Measurements from ENCODE around the gene GZMA.

The GZMA gene

DNA sequence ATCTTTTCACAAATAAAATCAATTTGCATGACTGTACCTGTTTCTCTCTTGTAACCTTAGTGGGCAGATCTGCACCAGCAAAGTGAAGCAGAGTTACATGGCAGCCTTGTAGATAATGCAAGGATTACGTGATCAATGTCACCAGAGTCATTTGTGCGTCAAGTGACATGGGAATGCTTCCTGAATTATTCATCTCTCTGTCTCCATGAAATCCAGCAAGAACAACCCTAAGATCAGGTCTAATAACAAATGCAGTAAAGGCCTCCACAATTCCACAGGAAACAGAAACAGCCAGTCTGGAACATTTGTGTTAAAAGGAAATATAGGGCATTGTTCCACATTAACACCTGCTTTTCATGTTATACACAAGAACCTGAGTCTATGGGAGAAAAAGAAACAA is 7.8 kb downstream of the GZMA start:
- DNase-seq = no peak

DNA sequence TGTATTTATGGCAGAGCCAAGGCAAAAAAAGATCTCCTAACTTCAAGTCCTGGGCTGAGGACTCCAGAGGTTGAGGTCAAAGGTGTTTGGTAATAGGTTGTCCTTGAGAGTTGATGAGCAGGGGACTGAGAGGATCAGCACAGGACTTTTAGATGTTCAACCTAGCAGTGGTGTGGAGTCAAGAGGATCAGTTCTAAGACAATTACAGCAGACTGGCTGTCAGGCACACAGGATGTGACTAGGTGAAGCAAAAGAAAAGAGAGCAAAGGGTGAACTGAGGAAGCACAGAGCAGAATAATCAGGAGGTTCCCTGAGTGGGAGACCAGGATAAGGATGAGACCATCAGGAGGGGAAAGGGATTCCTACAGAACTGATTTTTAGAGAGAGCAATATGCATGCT is 10.9 kb downstream of the GZMA start:
- DNase-seq = no peak

DNA sequence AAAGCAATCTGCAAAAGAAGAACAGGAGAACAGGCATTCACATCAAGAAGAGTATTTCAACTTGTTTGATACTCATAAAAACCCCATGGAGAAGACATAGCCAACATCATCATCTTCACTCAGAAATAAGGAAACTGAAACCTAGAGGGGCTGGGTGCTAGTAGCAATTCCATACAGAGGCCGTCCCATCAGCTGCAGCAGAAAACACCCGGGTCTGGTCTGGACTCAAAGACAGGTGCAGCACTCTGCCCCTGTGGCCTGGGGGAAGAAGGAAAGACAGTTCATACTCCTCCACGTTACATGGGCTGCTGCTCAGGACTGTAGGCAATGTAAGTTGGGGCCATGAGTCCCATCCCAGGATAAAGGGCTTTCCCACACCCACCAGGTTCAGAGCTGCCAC is 11.6 kb downstream of the GZMA start:
- no peak for DNase-seq

DNA sequence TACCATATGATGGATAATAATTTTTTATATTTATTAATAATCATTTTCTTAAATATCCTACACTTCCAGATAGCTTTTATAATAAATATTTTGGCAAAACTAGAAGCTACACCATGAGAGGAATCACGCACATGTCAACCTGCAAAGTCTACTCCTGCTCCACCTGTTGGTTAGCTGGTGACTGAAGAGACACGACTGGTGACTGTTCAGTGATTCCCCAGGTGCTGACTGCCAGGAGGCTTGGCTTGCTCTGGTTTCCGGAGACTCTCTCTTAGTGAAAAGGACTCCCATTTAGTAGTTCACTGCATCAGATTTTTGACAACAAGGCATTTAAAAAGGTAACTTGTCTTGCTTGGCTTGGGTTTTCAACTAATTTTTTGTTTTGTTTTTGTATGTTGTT is 20.9 kb downstream of the GZMA start:
- DNase-seq = no peak

DNA sequence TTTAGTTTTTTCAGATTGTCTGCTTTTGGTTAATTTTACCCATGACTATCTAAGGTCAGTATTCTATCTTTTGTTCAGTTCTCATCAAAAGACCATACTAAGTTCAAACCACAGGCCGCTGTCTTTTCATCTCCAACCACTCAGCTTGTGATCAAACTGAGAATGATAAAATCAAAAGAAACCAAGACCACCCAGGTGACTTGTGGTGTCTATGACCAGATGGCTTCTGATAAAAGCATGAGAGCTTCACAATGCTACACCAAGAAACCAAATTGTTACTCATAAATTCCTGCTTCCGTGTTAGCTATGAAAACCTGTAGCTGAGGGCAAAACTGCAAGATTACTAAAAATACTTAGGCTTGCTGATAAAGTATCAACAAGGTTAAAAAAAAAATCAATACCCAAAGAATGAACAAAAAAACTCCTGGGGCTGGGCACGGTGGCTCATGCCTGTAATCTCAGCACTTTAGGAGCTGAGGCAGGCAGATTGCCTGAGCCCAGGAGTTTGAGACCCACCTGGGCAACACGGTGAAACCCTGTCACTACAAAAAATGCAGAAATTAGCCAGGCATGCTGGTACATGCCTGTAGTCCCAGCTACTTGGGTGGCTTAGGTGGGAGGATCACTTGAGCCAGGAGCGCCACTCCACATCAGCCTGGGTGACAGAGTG is 31.7 kb downstream of the GZMA start:
- DNase-seq = no peak

DNA sequence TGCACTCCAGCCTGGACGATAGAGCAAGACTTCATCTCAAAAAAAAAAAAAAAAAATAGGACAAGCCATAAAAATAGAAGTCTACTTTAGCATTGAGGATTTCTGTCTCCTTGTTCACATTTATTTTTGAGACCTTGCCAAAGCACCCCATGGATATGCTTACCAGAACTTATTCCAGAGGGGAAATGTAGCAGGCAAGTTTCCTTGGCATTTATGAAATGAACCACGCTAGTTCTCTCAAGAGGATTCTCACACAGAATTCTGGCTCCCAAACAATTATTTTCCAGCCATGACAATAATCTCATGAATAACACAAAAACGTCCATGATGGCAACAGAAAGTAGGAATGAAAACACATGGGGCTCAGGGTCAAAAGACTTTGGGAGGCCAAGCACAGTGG is 34.1 kb downstream of the GZMA start:
- no peak for DNase-seq

DNA sequence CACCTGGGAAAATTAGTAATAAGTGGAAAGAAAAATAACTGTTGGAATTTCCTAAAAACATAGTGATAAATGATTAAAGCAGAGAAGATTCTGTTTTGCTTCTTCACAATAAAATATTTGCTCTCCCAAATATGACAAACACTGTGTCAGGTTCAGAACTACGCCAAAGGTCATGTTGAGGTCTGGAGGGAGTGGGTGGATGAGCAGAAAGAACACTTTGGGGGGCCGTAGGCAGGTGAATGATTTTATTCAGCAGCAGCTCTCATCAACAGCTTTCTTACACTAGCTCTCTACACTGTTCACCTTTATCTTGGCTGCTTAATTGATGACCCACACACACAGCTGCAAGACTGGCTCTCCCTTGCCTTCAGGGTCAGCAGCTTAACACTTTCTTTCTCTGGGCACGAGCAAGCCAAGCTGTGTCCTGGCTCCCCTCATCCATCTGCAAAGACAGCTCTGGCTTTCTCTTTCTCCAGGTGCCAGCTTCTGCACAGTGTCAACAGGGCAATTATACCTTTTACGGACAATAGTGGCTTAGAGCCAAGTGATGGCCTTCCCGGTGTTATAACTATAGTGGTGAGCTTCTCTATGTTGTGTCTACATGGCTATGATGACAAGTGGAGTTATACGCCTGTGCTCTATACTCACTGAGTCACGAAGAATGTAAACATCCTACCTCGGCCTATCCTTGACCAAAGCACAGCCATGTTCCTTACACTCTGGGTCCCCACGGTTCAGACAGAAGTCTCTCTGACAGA is 38.6 kb downstream of the GZMA start:
- no peak for DNase-seq

DNA sequence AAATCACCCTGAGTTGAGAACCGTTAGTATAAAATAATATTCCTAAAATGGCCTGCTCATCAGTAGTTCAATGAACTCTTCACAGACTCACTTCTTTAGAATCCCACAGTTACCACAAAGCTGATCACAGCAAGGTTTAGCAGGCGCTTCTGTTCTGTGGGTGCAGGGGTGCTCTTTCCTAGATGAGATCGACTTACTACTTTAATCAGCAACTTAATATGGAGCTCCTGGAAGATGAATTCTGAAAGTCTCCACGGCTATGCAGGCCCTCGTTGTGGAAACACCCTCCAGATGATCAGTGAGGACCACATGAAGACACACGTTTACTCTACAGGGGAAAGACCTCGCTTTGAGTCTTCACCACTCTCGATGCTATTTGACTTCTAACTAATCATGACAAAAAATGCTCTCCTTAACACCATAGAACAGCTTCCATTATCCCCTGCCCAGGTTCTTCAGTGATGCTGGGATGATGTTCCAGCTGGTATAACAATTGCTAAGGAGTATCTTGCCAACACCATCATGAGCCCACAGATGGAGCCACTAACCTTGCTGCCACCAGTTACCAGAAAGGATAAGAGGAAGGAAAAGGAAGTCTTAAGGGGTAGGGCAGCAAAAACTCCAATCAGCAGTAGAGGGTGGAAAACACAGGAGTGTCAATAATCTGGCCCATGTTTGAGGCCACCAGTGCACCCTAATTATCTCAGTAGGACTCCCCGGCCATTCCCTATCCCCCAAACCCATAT is 39.7 kb downstream of the GZMA start:
- DNase-seq = no peak

DNA sequence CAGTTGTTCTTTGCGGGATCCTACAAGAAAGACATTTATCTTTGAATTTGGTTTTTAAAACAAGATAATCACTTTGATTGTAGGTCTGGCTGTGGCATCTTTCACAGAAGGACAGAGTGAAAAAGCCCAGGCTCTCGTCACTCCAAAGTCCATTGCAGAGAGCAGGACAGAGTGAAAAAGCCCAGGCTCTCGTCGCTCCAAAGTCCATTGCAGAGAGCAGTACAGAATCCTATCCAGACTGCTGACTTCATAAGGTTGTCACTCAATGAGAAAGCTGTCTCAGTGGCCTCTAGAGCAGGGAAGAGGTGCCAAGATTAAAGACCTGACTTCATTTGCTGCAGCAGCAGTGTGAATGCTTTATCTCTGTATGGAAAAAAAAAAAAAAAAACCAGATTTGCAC is 41.2 kb downstream of the GZMA start:
- DNase-seq = no peak

DNA sequence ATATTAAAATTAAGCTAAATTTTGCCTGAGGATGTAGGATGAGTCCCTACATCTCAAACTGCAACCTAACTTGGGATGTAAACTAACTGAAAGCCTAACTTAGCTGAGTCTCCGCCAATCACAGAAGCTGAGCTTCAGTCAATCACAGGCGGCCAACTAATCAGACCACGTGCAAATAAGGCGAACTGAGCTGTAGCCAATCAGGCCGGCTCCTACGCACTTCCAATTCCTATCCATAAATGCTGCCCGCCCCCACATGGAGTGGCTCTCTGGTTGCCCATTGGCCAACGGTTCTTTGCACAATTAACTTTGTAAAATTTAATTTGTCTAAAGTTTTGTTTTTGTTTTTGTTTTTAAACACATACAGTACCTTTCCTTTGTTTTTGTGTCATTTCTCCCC is 43.6 kb downstream of the GZMA start:
- DNase-seq = no peak

DNA sequence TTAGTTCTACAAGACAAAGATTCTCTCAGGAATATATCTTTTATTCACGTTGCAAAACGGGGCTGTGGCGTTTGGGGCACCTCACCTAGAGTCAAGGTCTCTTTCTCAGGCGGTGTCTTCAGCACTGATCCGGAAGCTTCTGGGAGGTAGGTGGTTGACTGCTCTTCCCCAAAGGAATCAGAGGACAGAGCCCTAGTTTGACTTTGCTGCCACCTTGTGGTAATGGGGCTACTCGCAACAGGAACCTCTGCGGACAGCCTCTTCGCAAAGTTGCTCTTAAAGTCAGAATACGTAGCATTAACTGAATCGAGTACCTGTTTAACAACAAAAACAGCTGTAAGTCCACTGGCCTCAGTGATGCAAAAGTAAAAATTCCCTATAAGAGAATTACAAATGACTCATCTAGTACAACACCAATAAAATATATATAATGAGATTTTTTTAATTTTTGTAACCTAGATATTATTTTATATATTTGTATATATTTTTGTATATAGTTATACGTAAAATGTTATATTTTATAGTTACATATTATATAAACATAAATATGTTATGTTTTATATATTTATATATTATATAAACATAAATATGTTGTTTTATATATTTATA is 44.2 kb downstream of the GZMA start:
- DNase-seq = peak; percentile 83

DNA sequence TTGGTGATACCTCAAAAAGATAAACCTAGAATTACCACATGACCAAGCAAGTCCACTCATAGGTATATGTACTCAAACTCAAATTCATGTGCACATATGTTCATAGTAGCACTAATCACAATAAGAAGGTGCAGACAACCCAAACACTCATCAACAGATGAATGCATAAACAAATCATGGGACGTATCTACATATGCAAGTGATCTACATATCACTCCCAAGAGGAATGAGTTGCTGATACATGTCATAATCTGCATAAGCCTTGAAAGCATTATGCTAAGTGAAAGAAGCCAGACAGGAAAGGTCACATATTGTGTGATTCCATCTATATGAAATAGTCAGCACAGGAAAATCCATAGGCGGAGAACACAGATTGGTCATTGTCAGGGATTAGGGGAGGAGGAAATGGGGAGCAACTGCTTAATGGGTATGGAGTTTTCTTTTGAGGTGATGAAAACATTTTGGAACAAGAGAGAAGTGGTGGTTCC is 46.9 kb downstream of the GZMA start:
- DNase-seq = no peak

DNA sequence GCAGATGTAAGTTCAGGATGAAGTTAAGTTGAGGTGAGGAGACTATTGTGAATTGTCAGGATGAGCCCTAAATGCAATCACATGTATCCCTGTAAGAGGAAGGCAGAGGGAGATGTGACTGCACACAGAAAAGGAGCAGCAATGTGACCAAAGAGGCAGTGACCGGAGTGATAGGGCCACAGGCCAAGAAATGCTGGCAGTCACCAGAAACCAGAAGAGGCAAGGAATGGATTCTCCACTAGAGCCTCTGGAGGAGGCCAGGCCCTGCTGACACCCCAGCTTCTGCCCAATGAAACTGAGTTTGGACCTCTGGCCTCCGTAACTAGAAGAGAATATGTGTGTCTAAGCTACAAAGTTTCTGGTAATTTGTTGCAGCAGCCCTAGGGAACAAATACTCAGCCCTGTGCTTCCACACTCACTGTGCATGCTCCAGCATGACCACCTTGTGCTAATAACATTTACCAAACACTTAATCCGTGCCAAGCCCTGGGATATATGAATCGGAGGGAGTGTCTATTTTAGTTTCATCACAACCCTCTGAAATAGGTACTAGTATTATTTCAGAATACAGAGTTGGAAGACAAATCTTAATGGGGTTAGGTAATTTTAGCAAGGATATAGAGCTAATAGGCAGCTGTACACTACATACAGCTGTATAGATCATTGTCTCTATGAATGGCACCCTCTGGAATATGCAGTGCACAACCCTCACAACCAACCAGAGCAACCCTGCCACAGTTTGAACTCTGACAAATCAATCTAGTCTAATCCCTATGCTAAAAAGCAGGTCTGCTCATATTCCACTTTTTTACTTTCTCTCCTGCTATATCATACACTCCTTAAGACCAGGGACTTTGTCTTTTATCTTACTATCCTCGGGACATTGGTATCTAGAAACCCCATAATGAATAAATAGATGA is 49.7 kb downstream of the GZMA start:
- DNase-seq = no peak

DNA sequence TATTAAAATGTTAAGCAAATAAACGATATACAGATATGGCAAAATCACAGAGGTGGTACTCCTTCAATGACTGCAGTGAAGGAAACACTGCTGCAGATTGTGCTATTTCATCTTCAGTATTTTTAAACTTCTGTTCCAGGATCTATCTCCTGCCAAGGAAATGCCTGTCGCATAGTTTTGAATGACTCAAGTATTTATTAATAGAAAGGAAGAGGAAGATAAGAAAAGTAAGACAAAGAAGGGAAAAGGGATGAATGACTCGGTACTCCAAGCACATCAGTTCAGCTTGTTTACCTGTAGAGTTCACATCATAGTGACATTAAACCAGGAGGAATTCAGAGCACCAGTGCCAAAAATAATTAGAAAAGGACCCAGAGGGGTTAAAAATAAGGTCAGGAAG is 52.4 kb downstream of the GZMA start:
- no peak for DNase-seq

Measured in hematopoietic multipotent progenitor cell treated with erythropoietin and hydrocortisone succinate and interleukin-3 and kit ligand, for 8 days (in vitro differentiated cells).